Diencephalon (tissue), 1 donor: ENCODE results near the gene PRPSAP1. TPM values are rescaled to one million over a fixed set of nuclear protein-coding genes. Genes with fewer than 3 reads are reported as not detected.

Experiments
- small RNA-seq: library from RNA; depleted of rRNA; stranded (forward); fragments of <200 nt; gene quantifications from one replicate; pipeline ENCODE3, GENCODE V24; 2014
- total RNA-seq: library from RNA; depleted of rRNA; stranded (reverse); fragments of >200 nt; gene quantifications from one replicate; pipeline ENCODE4 v1.2.3, GENCODE V29; 2014

The PRPSAP1 gene, protein sequence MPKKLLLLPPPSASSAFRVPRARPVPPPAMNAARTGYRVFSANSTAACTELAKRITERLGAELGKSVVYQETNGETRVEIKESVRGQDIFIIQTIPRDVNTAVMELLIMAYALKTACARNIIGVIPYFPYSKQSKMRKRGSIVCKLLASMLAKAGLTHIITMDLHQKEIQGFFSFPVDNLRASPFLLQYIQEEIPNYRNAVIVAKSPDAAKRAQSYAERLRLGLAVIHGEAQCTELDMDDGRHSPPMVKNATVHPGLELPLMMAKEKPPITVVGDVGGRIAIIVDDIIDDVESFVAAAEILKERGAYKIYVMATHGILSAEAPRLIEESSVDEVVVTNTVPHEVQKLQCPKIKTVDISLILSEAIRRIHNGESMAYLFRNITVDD
- total RNA-seq, result 68.3 TPM

GRCh38 chr17:76353599-76354316, at the start of gene PRPSAP1:
PRPSAP1 (minus strand) TSS chr17:76353916; CDS start chr17:76353703, 213 bp downstream.

DNA sequence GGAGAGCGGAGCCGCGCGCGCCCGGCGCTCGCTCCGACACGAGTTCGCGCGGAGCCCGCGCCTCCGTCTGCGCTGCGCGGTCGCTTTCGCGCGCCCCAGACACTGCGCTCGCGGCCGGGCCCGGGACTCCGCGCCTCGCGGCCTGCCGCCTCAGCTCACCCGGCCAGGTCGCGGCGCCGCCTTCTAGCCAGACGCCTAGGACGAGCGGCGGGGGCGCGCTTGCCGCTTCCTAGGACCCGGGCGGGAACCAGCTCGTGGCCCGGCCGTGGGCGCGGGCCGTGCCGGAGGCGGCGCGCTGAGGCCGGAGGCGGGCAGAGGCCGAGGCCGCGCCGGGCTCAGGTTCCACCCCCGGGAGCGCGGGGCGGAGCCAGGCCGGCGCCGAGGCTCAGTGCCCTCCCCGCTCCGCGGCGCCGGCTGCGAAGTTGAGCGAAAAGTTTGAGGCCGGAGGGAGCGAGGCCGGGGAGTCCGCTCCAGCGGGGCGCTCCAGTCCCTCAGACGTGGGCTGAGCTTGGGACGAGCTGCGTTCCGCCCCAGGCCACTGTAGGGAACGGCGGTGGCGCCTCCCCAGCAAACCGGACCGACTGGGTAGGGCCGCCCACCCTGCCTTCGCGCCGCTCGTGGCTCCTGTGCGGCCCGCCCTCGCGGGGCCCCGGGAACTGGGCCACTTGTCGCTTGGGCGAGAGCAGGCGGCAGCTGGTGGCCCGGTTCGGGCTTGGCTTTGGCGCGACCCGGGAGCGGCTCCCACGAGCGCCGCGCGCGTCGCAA, 30.7 kb upstream of the PRPSAP1 start, which contains the start of gene SPHK1:
Gene SPHK1 (plus strand): TSS at position 388 of the 765 bp plus-strand sequence. CDS start 1,036 bp downstream, outside the sequence.

GRCh38 chr17:76307966-76308338, 45.8 kb downstream of the PRPSAP1 start, which contains the start of gene QRICH2:
QRICH2 (minus strand) TSS chr17:76308276; CDS start chr17:76307998, 278 bp downstream.

GRCh38 chr17:76264755-76265623, 88.7 kb downstream of the PRPSAP1 start, which contains the start of gene UBALD2:
UBALD2 (plus strand) TSS chr17:76265348; CDS start chr17:76265506, 158 bp downstream.

Small RNA genes lying within 50 kb of the gene (small RNA-seq; reads per million reads assigned to genes)
- gene RF00019 (not detected), gene RNU6-24P (not detected)

Other genes starting within 250 kb of the PRPSAP1 start
- 21.7 TPM for gene FOXJ1, start 212.7 kb downstream of the PRPSAP1 start, total RNA-seq
- gene RNF157, start 113.4 kb downstream of the PRPSAP1 start, total RNA-seq, result 42.2 TPM
- gene UBALD2, start 88.6 kb downstream of the PRPSAP1 start, total RNA-seq, result 6.7 TPM
- gene QRICH2, start 45.6 kb downstream of the PRPSAP1 start, total RNA-seq, result 7.8 TPM
- 1.4 TPM for gene SPHK1, start 30.7 kb upstream of the PRPSAP1 start, total RNA-seq
- 49.6 TPM for gene UBE2O, start 99.2 kb upstream of the PRPSAP1 start, total RNA-seq
- gene AANAT, start 113.7 kb upstream of the PRPSAP1 start, total RNA-seq, result not detected
- 3.2 TPM for gene RHBDF2, start 147.5 kb upstream of the PRPSAP1 start, total RNA-seq
- 8.3 TPM for gene CYGB, start 183.8 kb upstream of the PRPSAP1 start, total RNA-seq
- 5.3 TPM for gene PRCD, start 186.1 kb upstream of the PRPSAP1 start, total RNA-seq
- 2.1 TPM for gene ST6GALNAC2, start 231.9 kb upstream of the PRPSAP1 start, total RNA-seq